Measurements from ENCODE around the gene GABRB2. TPM values are rescaled to one million over a fixed set of nuclear protein-coding genes. Genes with fewer than 3 reads are reported as not detected.

GABRB2 gene
- total and polyA plus RNA-seq, 12 donors = 0.33 to 18.1 (median 6.6) TPM

DNA sequence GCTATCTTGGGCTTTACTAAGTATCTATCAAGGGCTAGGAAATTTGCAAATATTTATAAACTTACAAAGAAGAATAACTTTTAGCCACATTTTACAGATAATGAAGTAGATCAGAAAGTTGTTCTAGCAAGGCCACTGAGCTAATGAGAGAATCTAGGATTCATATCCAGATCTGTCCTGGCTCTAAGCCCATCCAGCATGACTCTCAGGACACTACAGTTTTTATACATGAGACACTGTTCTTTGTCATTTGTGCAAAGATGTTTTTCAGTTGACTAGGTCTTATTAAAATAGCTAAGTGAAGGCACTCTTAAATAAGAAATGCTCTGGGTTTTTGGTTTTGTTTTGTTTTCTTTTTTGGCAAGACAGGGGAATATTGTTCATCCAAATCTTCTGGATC lies 273.1 kb downstream of the GABRB2 start:
- no peaks in the 10 kb centered on the region for H3K9me3 ChIP-seq (replicated peaks in 1 of 3)
- H3K36me3 ChIP-seq (replicated peaks in 1 of 2) = no peaks in the 10 kb centered on the region
- DNase-seq = no peak
- H3K4me3 ChIP-seq = no peak overlapping the region
- H3K4me1 ChIP-seq (replicated peaks in 1 of 2) = no peaks in the 10 kb centered on the region
- TF ChIP-seq, protein P1, sequence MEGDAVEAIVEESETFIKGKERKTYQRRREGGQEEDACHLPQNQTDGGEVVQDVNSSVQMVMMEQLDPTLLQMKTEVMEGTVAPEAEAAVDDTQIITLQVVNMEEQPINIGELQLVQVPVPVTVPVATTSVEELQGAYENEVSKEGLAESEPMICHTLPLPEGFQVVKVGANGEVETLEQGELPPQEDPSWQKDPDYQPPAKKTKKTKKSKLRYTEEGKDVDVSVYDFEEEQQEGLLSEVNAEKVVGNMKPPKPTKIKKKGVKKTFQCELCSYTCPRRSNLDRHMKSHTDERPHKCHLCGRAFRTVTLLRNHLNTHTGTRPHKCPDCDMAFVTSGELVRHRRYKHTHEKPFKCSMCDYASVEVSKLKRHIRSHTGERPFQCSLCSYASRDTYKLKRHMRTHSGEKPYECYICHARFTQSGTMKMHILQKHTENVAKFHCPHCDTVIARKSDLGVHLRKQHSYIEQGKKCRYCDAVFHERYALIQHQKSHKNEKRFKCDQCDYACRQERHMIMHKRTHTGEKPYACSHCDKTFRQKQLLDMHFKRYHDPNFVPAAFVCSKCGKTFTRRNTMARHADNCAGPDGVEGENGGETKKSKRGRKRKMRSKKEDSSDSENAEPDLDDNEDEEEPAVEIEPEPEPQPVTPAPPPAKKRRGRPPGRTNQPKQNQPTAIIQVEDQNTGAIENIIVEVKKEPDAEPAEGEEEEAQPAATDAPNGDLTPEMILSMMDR (IDR thresholded peaks at IDR 0.05) = no peak
- no peak for TF ChIP-seq POLR2A (IDR thresholded peaks at IDR 0.05)
- H3K27me3 ChIP-seq = no peaks in the 10 kb centered on the region
- intact Hi-C loops (cut with DNase I) = no loop called here
- no peak overlapping the region for H3K27ac ChIP-seq

DNA sequence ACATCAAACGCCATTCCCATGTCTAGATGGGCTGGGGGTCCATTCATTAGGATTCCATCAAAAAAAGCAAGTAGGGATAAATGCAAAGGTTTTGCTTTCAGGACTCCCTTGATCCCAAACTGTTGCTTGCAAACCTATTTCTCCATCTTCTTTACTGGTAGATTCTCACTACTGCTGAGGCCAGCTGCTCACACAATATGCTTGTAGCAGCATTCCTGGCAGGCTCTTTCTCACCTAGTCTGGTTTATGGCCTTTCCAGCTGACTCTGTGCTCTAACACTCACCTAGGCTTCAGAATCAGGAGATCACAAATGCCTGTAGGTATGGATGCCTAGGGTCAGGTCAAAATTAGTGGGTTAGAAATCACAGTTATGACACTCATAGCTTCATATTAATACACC lies 274.7 kb downstream of the GABRB2 start:
- Histone ChIP-seq H3K36me3 (replicated peaks in 1 of 2) (no peaks in the 10 kb centered on the region), H3K4me1 (replicated peaks in 1 of 2) (no peaks in the 10 kb centered on the region), H3K4me3 (no peak overlapping the region), H3K9me3 (replicated peaks in 1 of 3) (no peaks in the 10 kb centered on the region), H3K27me3 (no peaks in the 10 kb centered on the region), H3K27ac (no peak overlapping the region)
- intact Hi-C loops (cut with DNase I) = no loop called here
- 46 to 78% (median 70%) methylated on average over 1 of the region's 1 CpG for WGBS, 4 donors
- TF ChIP-seq, protein P1 (IDR thresholded peaks at IDR 0.05) = no peak
- TF ChIP-seq POLR2A (IDR thresholded peaks at IDR 0.05) = no peak
- no peak for DNase-seq

DNA sequence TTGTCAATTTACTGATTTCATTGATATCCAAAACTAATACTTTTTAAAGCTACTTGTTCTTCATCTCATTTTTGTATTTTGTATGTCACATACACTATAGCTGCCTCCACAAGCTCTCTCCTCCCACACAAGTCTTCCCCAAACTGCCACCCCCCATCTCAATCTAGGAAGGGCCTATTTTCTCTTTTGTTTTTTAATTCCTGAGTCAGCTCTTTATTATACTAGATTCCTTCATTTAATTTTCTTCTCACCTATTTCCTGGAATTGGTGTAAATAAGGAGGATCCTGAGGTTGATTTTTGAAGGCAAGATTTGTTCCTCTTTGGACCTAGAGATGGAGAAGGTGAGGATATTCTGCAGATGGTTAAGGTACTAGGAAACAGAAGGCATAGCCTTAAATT lies 277.4 kb downstream of the GABRB2 start:
- no peaks in the 10 kb centered on the region for H3K27me3 ChIP-seq
- H3K27ac ChIP-seq = no peak overlapping the region
- peaks cover 0 to 4% (median 0%) of the 10 kb centered on the region in 3 donors for H3K9me3 ChIP-seq (replicated peaks in 1 of 3)
- H3K36me3 ChIP-seq (replicated peaks in 1 of 2) = no peaks in the 10 kb centered on the region
- no peaks in the 10 kb centered on the region for H3K4me1 ChIP-seq (replicated peaks in 1 of 2)
- intact Hi-C loops (cut with DNase I) = no loop called here
- no peak for TF ChIP-seq POLR2A (IDR thresholded peaks at IDR 0.05)
- TF ChIP-seq, protein P1 (IDR thresholded peaks at IDR 0.05) = no peak
- DNase-seq = no peak
- no peak overlapping the region for H3K4me3 ChIP-seq

DNA sequence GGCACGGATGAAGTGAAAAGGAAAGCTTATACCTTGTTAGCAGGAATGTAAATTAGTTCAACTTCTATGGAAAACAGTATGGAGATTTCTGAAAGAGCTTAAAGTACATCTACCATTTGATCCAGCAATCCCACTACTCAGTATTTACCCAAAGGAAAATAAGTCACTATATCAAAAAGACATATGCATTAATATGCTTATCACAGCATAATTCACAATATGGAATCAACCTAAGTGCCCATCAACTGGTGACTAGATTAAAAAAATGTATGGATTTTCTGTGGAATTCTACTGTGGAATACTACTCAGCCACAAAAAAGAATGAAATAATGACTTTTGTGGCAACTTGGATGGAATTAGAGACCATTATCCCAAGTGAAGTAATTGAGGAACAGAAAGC lies 279.6 kb downstream of the GABRB2 start:
- H3K4me1 ChIP-seq (replicated peaks in 1 of 2) = no peaks in the 10 kb centered on the region
- no peak overlapping the region for H3K27ac ChIP-seq
- no peaks in the 10 kb centered on the region for H3K36me3 ChIP-seq (replicated peaks in 1 of 2)
- TF ChIP-seq, protein P1 (IDR thresholded peaks at IDR 0.05) = no peak
- no peak for TF ChIP-seq POLR2A (IDR thresholded peaks at IDR 0.05)
- no peak for DNase-seq
- H3K27me3 ChIP-seq = no peaks in the 10 kb centered on the region
- 77 to 94% (median 84%) methylated on average over 1 of the region's 1 CpG for WGBS, 4 donors
- intact Hi-C loops (cut with DNase I) = no loop called here
- H3K4me3 ChIP-seq = no peak overlapping the region
- H3K9me3 ChIP-seq (replicated peaks in 1 of 3) = peaks cover 0 to 4% (median 0%) of the 10 kb centered on the region in 3 donors

Measured in adrenal gland (tissue), 12 donors.